HepG2 (cell line): Measurements from ENCODE around the gene BCAS4. TPM values are rescaled to one million over a fixed set of nuclear protein-coding genes. Genes with fewer than 3 reads are reported as not detected.

Experiments used
- ATAC-seq: fragments of 200-7000 bp; cut with Tn5 transposase; 3 replicates; pipeline ENCODE4 v1.9.1; 2020; ENCODE audit warnings: mild to moderate bottlenecking, moderate library complexity
- BruUV-seq: library from RNA; stranded (reverse); fragments of 400-500 nt; replicated peaks from 2 replicates; lab custom pipeline; 2021; lab: Mats Ljungman, UMichigan
- CTCF ChIA-PET: fragments of 300-600 bp; formaldehyde crosslinking; extraction: SDS; loops from one replicate; lab custom pipeline; 2021; ENCODE audit warnings: low total read pairs, inconsistent platforms, low intra/inter-chr PET ratio; lab: Yijun Ruan, JAX
- POLR2A ChIA-PET: fragments of 350-600 bp; sonication (Branson Sonifier 250); formaldehyde crosslinking; loops from one replicate; lab custom pipeline; 2020; ENCODE audit warnings: antibody characterized with exemption, inconsistent platforms; lab: Yijun Ruan, JAX
- DNase-seq: peaks from one replicate; pipeline ENCODE4 v3.0.0-alpha.2; 2015; ENCODE audit warnings: low spot score
- FAIRE-seq: peaks from 3 replicates; lab custom pipeline; 2011; peaks lifted over from hg19 to GRCh38; lab: Jason Lieb, UNC
- H2AFZ ChIP-seq: one replicate; pipeline ENCODE4 v1.6.1; 2011; ENCODE audit warnings: low read length, inconsistent platforms
- H3K27ac ChIP-seq: fragments of 300-600 bp; 3 replicates; pipeline ENCODE4 v1.8.0; 2011; ENCODE audit warnings: mixed run types, mild to moderate bottlenecking, mixed read lengths, low read length, inconsistent platforms; ENCODE audit not compliant: insufficient read depth; ENCODE audit errors: extremely low read length
- H3K27me3 ChIP-seq, 2 experiments: fragments of 200-600 bp in 1 of 2; 2 replicates in 1 of 2; 3 replicates in 1 of 2; pipeline versions ENCODE4 v1.6.0 to v1.8.0; 2011; ENCODE audit warnings: low read length in 2 of 2, mild to moderate bottlenecking in 2 of 2, moderate library complexity in 2 of 2, inconsistent platforms in 1 of 2; ENCODE audit not compliant: insufficient read depth in 2 of 2, control insufficient read depth in 1 of 2
- H3K36me3 ChIP-seq, 2 experiments: fragments of 200-600 bp in 1 of 2; replicated peaks in 1 of 2; 2 replicates in 1 of 2; 3 replicates in 1 of 2; pipeline versions ENCODE4 v1.5.1 to v1.8.0; 2011; ENCODE audit warnings: low read length in 2 of 2, inconsistent platforms in 1 of 2; ENCODE audit not compliant: insufficient read depth in 2 of 2, control insufficient read depth in 1 of 2
- H3K4me1 ChIP-seq: 2 replicates; pipeline ENCODE4 v1.5.1; 2012; ENCODE audit warnings: low read length, inconsistent platforms; ENCODE audit not compliant: insufficient read depth
- H3K4me2 ChIP-seq: 2 replicates; pipeline ENCODE4 v1.6.0; 2011; ENCODE audit warnings: low read depth, low read length, inconsistent platforms
- H3K4me3 ChIP-seq, 3 experiments: fragments of 200-600 bp in 1 of 3; sonication (generic), shearing (Covaris generic) in 1 of 3; replicated peaks in 1 of 3; 2 replicates each; pipeline ENCODE4 v1.5.1; 2011 to 2016; ENCODE audit warnings: low read length in 3 of 3, inconsistent platforms in 2 of 3, low read depth in 2 of 3, mild to moderate bottlenecking in 2 of 3, control low read depth in 1 of 3, mixed read lengths in 1 of 3; ENCODE audit not compliant: insufficient read depth in 1 of 3
- H3K79me2 ChIP-seq: one replicate; pipeline ENCODE4 v1.6.1; 2011; ENCODE audit warnings: low read length, inconsistent platforms; ENCODE audit not compliant: insufficient read depth
- H3K9ac ChIP-seq: 2 replicates; pipeline ENCODE4 v1.6.0; 2011; ENCODE audit warnings: mild to moderate bottlenecking, low read depth, low read length, inconsistent platforms; ENCODE audit not compliant: insufficient read depth
- H3K9me3 ChIP-seq: 2 replicates; pipeline ENCODE4 v1.5.1; 2012; ENCODE audit warnings: mild to moderate bottlenecking, low read length
- H4K20me1 ChIP-seq: 2 replicates; pipeline ENCODE4 v1.6.0; 2011; ENCODE audit warnings: inconsistent platforms, mild to moderate bottlenecking, low read length, moderate library complexity; ENCODE audit not compliant: insufficient read depth
- CENPT ChIP-seq: sonication (generic); formaldehyde crosslinking; IDR thresholded peaks from 2 replicates; pipeline ENCODE4 v1.8.0; 2022; ENCODE audit warnings: low read depth, mild to moderate bottlenecking, moderate library complexity, missing genetic modification reagents
- HOXA9 ChIP-seq: sonication (generic); formaldehyde crosslinking; IDR thresholded peaks from 2 replicates; pipeline ENCODE4 v1.8.1; 2022; ENCODE audit warnings: missing genetic modification reagents, mild to moderate bottlenecking, moderate library complexity, borderline replicate concordance
- MAFF ChIP-seq: IDR thresholded peaks from 2 replicates; pipeline ENCODE4 v1.6.1; 2011; ENCODE audit warnings: low read depth, low read length, improper control_type of control experiment
- MAFK ChIP-seq, 2 experiments: IDR thresholded peaks in 1 of 2; conservative IDR thresholded peaks in 1 of 2; 2 replicates each; pipeline ENCODE4 v1.6.1; 2011; ENCODE audit warnings: improper control_type of control experiment in 2 of 2, low read length in 2 of 2
- PCBP2 ChIP-seq: fragments of 200-400 bp; formaldehyde crosslinking; optimal IDR thresholded peaks from 2 replicates; pipeline ENCODE3; 2018; ENCODE audit warnings: low read length, low read depth; ENCODE audit not compliant: poor library complexity, severe bottlenecking
- TCF12 ChIP-seq, 2 experiments: fragments of 450-650 bp in 1 of 2; sonication (generic) in 1 of 2; formaldehyde crosslinking in 1 of 2; IDR thresholded peaks; 2 replicates each; pipeline versions ENCODE4 v1.6.1 to v1.8.0; 2017 to 2022; ENCODE audit warnings: antibody characterized with exemption in 1 of 2, mild to moderate bottlenecking in 1 of 2, missing genetic modification reagents in 1 of 2, moderate library complexity in 1 of 2
- TSC22D2 ChIP-seq: sonication (generic); formaldehyde crosslinking; IDR thresholded peaks from 2 replicates; pipeline ENCODE4 v1.5.1; 2020; ENCODE audit warnings: missing genetic modification reagents, mild to moderate bottlenecking, borderline replicate concordance
- ZFP82 ChIP-seq: sonication (generic); formaldehyde crosslinking; IDR thresholded peaks from 2 replicates; pipeline ENCODE4 v1.5.1; 2020; ENCODE audit warnings: mild to moderate bottlenecking, missing genetic modification reagents, borderline replicate concordance
- ZNF446 ChIP-seq: sonication (generic); formaldehyde crosslinking; IDR thresholded peaks from 2 replicates; pipeline ENCODE4 v1.5.0; 2020; ENCODE audit warnings: mild to moderate bottlenecking, missing genetic modification reagents
- ZNF530 ChIP-seq: sonication (generic); formaldehyde crosslinking; IDR thresholded peaks from 2 replicates; pipeline ENCODE4 v1.5.0; 2020; ENCODE audit warnings: low read depth, mild to moderate bottlenecking, missing genetic modification reagents
- ZNF781 ChIP-seq: sonication (generic); formaldehyde crosslinking; IDR thresholded peaks from 2 replicates; pipeline ENCODE4 v1.5.1; 2020; ENCODE audit warnings: borderline replicate concordance, mild to moderate bottlenecking, missing genetic modification reagents; ENCODE audit errors: not compliant biosample characterization
- WGBS: methylation state at CpG from one replicate; pipeline ENCODE4 v1.1.6; 2017; ENCODE audit warnings: low lambda C conversion rate; 5-methylcytosine and 5-hydroxymethylcytosine counted together
- in situ Hi-C: cut with HindIII; loops from 2 replicates; pipeline ENCODE4 v1.10.0; 2017; ENCODE audit warnings: low pct_unique_long_range_greater_than_20kb; ENCODE audit not compliant: extremely low pct_ligation_motif_present
- intact Hi-C: fragments of 100-400 bp; cut with micrococcal nuclease; formaldehyde crosslinking; loops from one replicate; pipeline ENCODE4 v1.10.0; 2022; ENCODE audit not compliant: unreplicated experiment
- polyA plus RNA-seq, 8 experiments: library from polyadenylated mRNA; depleted of rRNA in 3 of 8; stranded (reverse) in 7 of 8; unstranded in 1 of 8; fragments of >200 nt; fragmentation: Illumina TruSeq in 4 of 8; extraction: Trizol in 4 of 8; gene quantifications; 2 replicates each; pipeline versions ENCODE4 v1.2.1 to v1.2.3, GENCODE V29; 2011 to 2016; ENCODE audit warnings: low read depth in 4 of 8, missing spikeins in 1 of 8, mixed read lengths in 1 of 8; ENCODE audit not compliant: insufficient read depth in 1 of 8
- total RNA-seq, 5 experiments: library from RNA; depleted of rRNA; stranded (reverse); fragments of >200 nt; fragmentation: Illumina TruSeq; extraction: Trizol; gene quantifications; 2 replicates each; pipeline ENCODE4 v1.2.3, GENCODE V29; 2016; ENCODE audit warnings: low read depth in 1 of 5
- TF ChIP-seq, protein P1 (sequence below): sonication (generic); formaldehyde crosslinking; IDR thresholded peaks from 2 replicates; pipeline ENCODE4 v1.9.0; 2022; ENCODE audit warnings: missing genetic modification reagents, mild to moderate bottlenecking, borderline replicate concordance
- TF ChIP-seq, protein P2 (sequence below): sonication (generic); formaldehyde crosslinking; IDR thresholded peaks from 2 replicates; pipeline ENCODE4 v1.4.0; 2020; ENCODE audit warnings: mild to moderate bottlenecking, missing genetic modification reagents

BCAS4 gene
- total and polyA plus RNA-seq, 2 of the 13 experiments (the other 11 are each of a cell fraction or from before 2014, with no cell fraction given) = 7.2 to 8.0 TPM

DNA sequence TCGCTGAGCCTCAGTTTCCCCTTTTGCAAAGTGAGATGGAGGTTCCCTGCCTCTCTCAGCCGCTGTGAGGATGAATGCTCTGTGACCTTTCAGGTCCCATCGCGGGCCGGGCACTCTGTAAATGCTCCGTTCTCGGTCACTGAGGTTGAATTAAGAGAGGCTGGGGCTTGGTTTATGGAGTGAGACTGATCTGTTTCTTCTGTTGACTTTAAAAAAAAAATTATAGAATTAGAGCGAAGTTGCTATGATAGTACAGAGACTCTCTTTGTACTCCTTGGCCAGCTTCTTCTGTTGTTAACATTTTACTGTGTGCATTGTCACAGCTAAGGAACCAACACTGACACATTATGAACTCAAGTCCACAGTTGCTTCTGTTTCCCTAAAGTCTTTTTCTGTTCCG lies 72.0 kb downstream of the BCAS4 start:
- ATAC-seq (no peak), DNase-seq (no peak), FAIRE-seq (no peak)
- WGBS = 67% methylated on average over 9 of the region's 9 CpGs
- POLR2A ChIA-PET = no interaction called here
- Histone ChIP-seq H3K9me3 (no peaks in the 10 kb centered on the region), H3K27ac (no peak overlapping the region), H3K79me2 (no peaks in the 10 kb centered on the region), H4K20me1 (no peaks in the 10 kb centered on the region), H3K4me2 (no peak overlapping the region), H3K27me3 (no peaks in the 10 kb centered on the region), H3K9ac (no peak overlapping the region), H2AFZ (no peak overlapping the region), H3K4me1 (peaks cover 36% of the 10 kb centered on the region), H3K4me3 (no peak overlapping the region), H3K36me3 (no peaks in the 10 kb centered on the region)
- intact Hi-C loops (no loop called here), in situ Hi-C loops (no loop called here)
- CTCF ChIA-PET = no interaction called here
- BruUV-seq = no TSS peak
- TF ChIP-seq, protein P1, sequence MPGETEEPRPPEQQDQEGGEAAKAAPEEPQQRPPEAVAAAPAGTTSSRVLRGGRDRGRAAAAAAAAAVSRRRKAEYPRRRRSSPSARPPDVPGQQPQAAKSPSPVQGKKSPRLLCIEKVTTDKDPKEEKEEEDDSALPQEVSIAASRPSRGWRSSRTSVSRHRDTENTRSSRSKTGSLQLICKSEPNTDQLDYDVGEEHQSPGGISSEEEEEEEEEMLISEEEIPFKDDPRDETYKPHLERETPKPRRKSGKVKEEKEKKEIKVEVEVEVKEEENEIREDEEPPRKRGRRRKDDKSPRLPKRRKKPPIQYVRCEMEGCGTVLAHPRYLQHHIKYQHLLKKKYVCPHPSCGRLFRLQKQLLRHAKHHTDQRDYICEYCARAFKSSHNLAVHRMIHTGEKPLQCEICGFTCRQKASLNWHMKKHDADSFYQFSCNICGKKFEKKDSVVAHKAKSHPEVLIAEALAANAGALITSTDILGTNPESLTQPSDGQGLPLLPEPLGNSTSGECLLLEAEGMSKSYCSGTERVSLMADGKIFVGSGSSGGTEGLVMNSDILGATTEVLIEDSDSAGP (CRISPR knock-in tag) = no peak

DNA sequence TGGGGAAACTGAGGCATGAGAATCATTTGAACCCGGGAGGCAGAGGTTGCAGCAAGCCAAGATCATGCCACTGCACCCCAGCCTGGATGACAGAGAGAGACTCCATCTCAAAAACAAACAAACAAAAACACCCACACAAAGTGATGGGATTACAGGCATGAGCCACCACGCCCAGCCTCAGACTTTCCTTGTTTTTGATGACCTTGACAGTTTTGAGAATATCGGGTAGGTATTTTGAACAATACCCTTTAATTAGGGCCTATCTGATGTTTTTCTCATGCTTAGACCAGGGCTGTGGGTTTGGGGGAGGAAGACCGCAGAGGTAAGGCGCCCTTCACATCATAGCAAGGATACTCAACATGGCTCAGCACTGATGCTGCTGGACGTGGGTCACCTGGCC lies 72.9 kb downstream of the BCAS4 start:
- FAIRE-seq = no peak
- H3K4me1 ChIP-seq = peaks cover 41% of the 10 kb centered on the region
- TF ChIP-seq ZNF781 (CRISPR knock-in tag) (no peak), HOXA9 (CRISPR knock-in tag) (no peak), TSC22D2 (CRISPR knock-in tag) (no peak), CENPT (CRISPR knock-in tag) (no peak), MAFK (conservative IDR thresholded peaks at IDR 0.05 in 1 of 2, IDR thresholded peaks at IDR 0.05 in 1 of 2; ENCODE audit: low read length in 2 of 2) (peak; percentile 93 to 94), ZNF446 (no peak), TCF12 (IDR thresholded peaks at IDR 0.05) (no peak), TCF12 (CRISPR knock-in tag; IDR thresholded peaks at IDR 0.05) (no peak), PCBP2 (no peak), MAFF (peak; percentile 89), ZFP82 (CRISPR knock-in tag) (no peak), ZNF530 (no peak)
- TF ChIP-seq, protein P2, sequence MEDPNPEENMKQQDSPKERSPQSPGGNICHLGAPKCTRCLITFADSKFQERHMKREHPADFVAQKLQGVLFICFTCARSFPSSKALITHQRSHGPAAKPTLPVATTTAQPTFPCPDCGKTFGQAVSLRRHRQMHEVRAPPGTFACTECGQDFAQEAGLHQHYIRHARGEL (CRISPR knock-in tag) = no peak
- CTCF ChIA-PET = no interaction called here
- no peak for DNase-seq
- no TSS peak for BruUV-seq
- no peak overlapping the region for H3K4me3 ChIP-seq
- H2AFZ ChIP-seq = no peak overlapping the region
- no peaks in the 10 kb centered on the region for H3K27me3 ChIP-seq
- no peak overlapping the region for H3K27ac ChIP-seq
- no peaks in the 10 kb centered on the region for H3K79me2 ChIP-seq
- WGBS = 88% methylated on average over 6 of the region's 6 CpGs
- in situ Hi-C loops = no loop called here
- POLR2A ChIA-PET = interaction anchor here (1.3 kb wide), 1 partner anchor 12 kb away, joined by 5 read pairs; no protein-coding TSS in a partner anchor
- no peak for ATAC-seq
- no peaks in the 10 kb centered on the region for H3K36me3 ChIP-seq
- no peaks in the 10 kb centered on the region for H3K9me3 ChIP-seq
- H4K20me1 ChIP-seq = no peaks in the 10 kb centered on the region
- H3K9ac ChIP-seq = no peak overlapping the region
- intact Hi-C loops = no loop called here
- no peak overlapping the region for H3K4me2 ChIP-seq
